Thoracic aorta (tissue), 2 donors: Measurements from ENCODE around the gene SNX32. TPM values are rescaled to one million over a fixed set of nuclear protein-coding genes. Genes with fewer than 3 reads are reported as not detected.

Experiments used
- ATAC-seq: fragments of 150-250 bp; one replicate; pipeline ENCODE4 v1.8.0; 2017; ENCODE audit warnings: low read depth; ENCODE audit not compliant: insufficient number of reproducible peaks, low FRiP score
- DNase-seq: peaks from one replicate; pipeline ENCODE4 v3.0.0-alpha.2; 2020; ENCODE audit warnings: low spot score
- H3K27ac ChIP-seq, 2 donors: fragments of 200-600 bp; sonication (generic); 1 replicate in 1 of 2; 2 replicates in 1 of 2; pipeline ENCODE4 v1.5.1; 2016; ENCODE audit warnings: mild to moderate bottlenecking in 2 of 2, moderate library complexity in 2 of 2
- H3K27me3 ChIP-seq: fragments of 200-600 bp; sonication (generic); replicated peaks from 2 replicates; pipeline ENCODE4 v1.6.0; 2016; ENCODE audit warnings: mild to moderate bottlenecking; ENCODE audit not compliant: insufficient read depth
- H3K36me3 ChIP-seq: fragments of 200-600 bp; sonication (generic); one replicate; pipeline ENCODE4 v1.5.1; 2016
- H3K4me1 ChIP-seq, 2 donors: fragments of 200-600 bp; sonication (generic); 1 replicate in 1 of 2; 2 replicates in 1 of 2; pipeline versions ENCODE4 v1.5.1 to v1.6.0; 2016; ENCODE audit warnings: low read depth in 2 of 2, mild to moderate bottlenecking in 1 of 2; ENCODE audit not compliant: control insufficient read depth in 1 of 2
- H3K4me3 ChIP-seq: fragments of 200-600 bp; sonication (generic); 2 replicates; pipeline ENCODE4 v1.5.1; 2016; ENCODE audit warnings: mild to moderate bottlenecking
- H3K9me3 ChIP-seq: fragments of 200-600 bp; sonication (generic); 2 replicates; pipeline ENCODE4 v1.5.1; 2016
- CTCF ChIP-seq: fragments of 200-600 bp; sonication (generic); IDR thresholded peaks from one replicate; pipeline ENCODE4 v1.5.1; 2019; ENCODE audit warnings: antibody characterized with exemption
- total RNA-seq, 2 donors: library from RNA; depleted of rRNA; stranded (reverse); fragments of >200 nt; gene quantifications; one replicate each; pipeline versions ENCODE4 v1.1.0 to v1.2.3, GENCODE V29; 2016

The SNX32 gene
- total RNA-seq, 2 donors from 2014 or later = 0.81 TPM; not detected in 1

- Histone ChIP-seq H3K4me3 (no peak overlapping the region), H3K27ac (no peak overlapping the region), H3K27me3 (no peaks in the 10 kb centered on the region), H3K4me1 (peaks cover 0 to 12% of the 10 kb centered on the region in 2 donors), H3K9me3 (no peaks in the 10 kb centered on the region), H3K36me3 (peaks cover 4% of the 10 kb centered on the region)
- no peak for TF ChIP-seq CTCF
- DNase-seq = no peak
- ATAC-seq = no peak
These were observed 18.7 kb upstream of the SNX32 start for GRCh38 chr11:65814986-65815565.

- H3K36me3 ChIP-seq = peaks cover 4% of the 10 kb centered on the region
- no peaks in the 10 kb centered on the region for H3K27me3 ChIP-seq
- no peak overlapping the region for H3K27ac ChIP-seq
- ATAC-seq = no peak
- DNase-seq = no peak
- peaks cover 0 to 12% of the 10 kb centered on the region in 2 donors for H3K4me1 ChIP-seq
- H3K4me3 ChIP-seq = no peak overlapping the region
- H3K9me3 ChIP-seq = no peaks in the 10 kb centered on the region
- no peak for TF ChIP-seq CTCF
These were observed 17.1 kb upstream of the SNX32 start for GRCh38 chr11:65816696-65817095.

- Histone ChIP-seq H3K36me3 (peaks cover 4% of the 10 kb centered on the region), H3K4me3 (peak overlapping the region; percentile 89), H3K9me3 (no peaks in the 10 kb centered on the region), H3K4me1 (peaks cover 0 to 12% of the 10 kb centered on the region in 2 donors), H3K27me3 (no peaks in the 10 kb centered on the region), H3K27ac (peak overlapping the region in 1 of 2 donors; percentile 37)
- ATAC-seq (no peak), DNase-seq (no peak)
- no peak for TF ChIP-seq CTCF
These were observed 16.4 kb upstream of the SNX32 start for GRCh38 chr11:65817312-65817834.

GRCh38 chr11:65817835-65818680 is 15.7 kb upstream of the SNX32 start:
- H3K27ac ChIP-seq = peak overlapping the region in 1 of 2 donors; percentile 37
- ATAC-seq (peak; percentile 81), DNase-seq (peak; percentile 70)

More at GRCh38 chr11:65817835-65818680, 15.7 kb upstream of the SNX32 start:
- H3K4me3 ChIP-seq = peak overlapping the region; percentile 89
- peaks cover 0 to 12% of the 10 kb centered on the region in 2 donors for H3K4me1 ChIP-seq
- peak; percentile 99 for TF ChIP-seq CTCF
- H3K36me3 ChIP-seq = peaks cover 4% of the 10 kb centered on the region
- no peaks in the 10 kb centered on the region for H3K9me3 ChIP-seq
- no peaks in the 10 kb centered on the region for H3K27me3 ChIP-seq
